ENCODE measurements around the gene POP4. TPM values are rescaled to one million over a fixed set of nuclear protein-coding genes. Genes with fewer than 3 reads are reported as not detected.

The POP4 gene
- total RNA-seq, 1 experiment from 2014 or later: 196 TPM

- DNase-seq (ENCODE audit: low spot score): peak; percentile 74
Measured at GRCh38 chr19:29576761-29577648, 29.1 kb upstream of the POP4 start.

- no peak for DNase-seq (ENCODE audit: low spot score)
Measured at GRCh38 chr19:29577649-29577963, 28.5 kb upstream of the POP4 start.

- no peak for DNase-seq (ENCODE audit: low spot score)
Measured at GRCh38 chr19:29578349-29578748, 27.7 kb upstream of the POP4 start.

GRCh38 chr19:29579308-29579910 lies 26.7 kb upstream of the POP4 start:
- no peak for DNase-seq (ENCODE audit: low spot score)

GRCh38 chr19:29581398-29581797 lies 24.7 kb upstream of the POP4 start:
- DNase-seq (ENCODE audit: low spot score): no peak

- DNase-seq (ENCODE audit: low spot score): peak; percentile 36
Measured at GRCh38 chr19:29583196-29583999, 22.7 kb upstream of the POP4 start.

- DNase-seq (ENCODE audit: low spot score): no peak
Measured at GRCh38 chr19:29586401-29586800, 19.7 kb upstream of the POP4 start.

- no peak for DNase-seq (ENCODE audit: low spot score)
Measured at GRCh38 chr19:29587059-29587458, 19.0 kb upstream of the POP4 start.

- DNase-seq (ENCODE audit: low spot score): peak; percentile 90
Measured at GRCh38 chr19:29587518-29587986, 18.5 kb upstream of the POP4 start.

- no peak for DNase-seq (ENCODE audit: low spot score)
Measured at GRCh38 chr19:29588095-29588494, 18.0 kb upstream of the POP4 start.

- no peak for DNase-seq (ENCODE audit: low spot score)
Measured at GRCh38 chr19:29590278-29590677, 15.8 kb upstream of the POP4 start.

- no peak for DNase-seq (ENCODE audit: low spot score)
Measured at GRCh38 chr19:29591670-29592069, 14.4 kb upstream of the POP4 start.

GRCh38 chr19:29593869-29594268 lies 12.2 kb upstream of the POP4 start:
- no peak for DNase-seq (ENCODE audit: low spot score)

- DNase-seq (ENCODE audit: low spot score): peak; percentile 67
Measured at GRCh38 chr19:29596080-29596727, 9.9 kb upstream of the POP4 start.

- peak; percentile 60 for DNase-seq (ENCODE audit: low spot score)
Measured at GRCh38 chr19:29596885-29597525, 9.1 kb upstream of the POP4 start.

- DNase-seq (ENCODE audit: low spot score): no peak
Measured at GRCh38 chr19:29598036-29598435, 8.0 kb upstream of the POP4 start.

GRCh38 chr19:29598496-29598895 lies 7.6 kb upstream of the POP4 start:
- no peak for DNase-seq (ENCODE audit: low spot score)

GRCh38 chr19:29603308-29603707 lies 2.8 kb upstream of the POP4 start:
- no peak for DNase-seq (ENCODE audit: low spot score)

GRCh38 chr19:29606420-29606747 lies 301 bp downstream of the POP4 start:
- DNase-seq (ENCODE audit: low spot score): no peak

GRCh38 chr19:29609636-29610035 lies 3.6 kb downstream of the POP4 start:
- DNase-seq (ENCODE audit: low spot score): no peak

- DNase-seq (ENCODE audit: low spot score): no peak
Measured at GRCh38 chr19:29610213-29610573, 4.1 kb downstream of the POP4 start.
